H9 (cell line): ENCODE data around the gene TSPAN2. TPM values are rescaled to one million over a fixed set of nuclear protein-coding genes. Genes with fewer than 3 reads are reported as not detected.

Experiments
- DNase-seq: peaks from one replicate; pipeline ENCODE4 v3.0.0-alpha.2; 2017
- H2AFZ ChIP-seq: one replicate; pipeline ENCODE4 v1.6.1; 2013; ENCODE audit warnings: mild to moderate bottlenecking, low read length, control low read depth, moderate library complexity
- H2AK5ac ChIP-seq: 2 replicates; pipeline ENCODE4 v1.6.1; 2013; ENCODE audit warnings: low read length, control low read depth, mixed read lengths; ENCODE audit not compliant: insufficient read length
- H2BK120ac ChIP-seq: one replicate; pipeline ENCODE4 v1.6.1; 2013; ENCODE audit warnings: low read depth, mild to moderate bottlenecking, low read length, control low read depth, inconsistent platforms; ENCODE audit not compliant: poor library complexity, severe bottlenecking
- H2BK12ac ChIP-seq: 2 replicates; pipeline ENCODE4 v1.6.1; 2013; ENCODE audit warnings: low read length, control low read depth, mixed read lengths, low read depth; ENCODE audit not compliant: insufficient read length
- H2BK15ac ChIP-seq: 2 replicates; pipeline ENCODE4 v1.6.1; 2013; ENCODE audit warnings: low read depth, low read length, control low read depth
- H2BK20ac ChIP-seq: one replicate; pipeline ENCODE4 v1.6.1; 2013; ENCODE audit warnings: low read depth, mild to moderate bottlenecking, low read length, control low read depth, inconsistent platforms; ENCODE audit not compliant: poor library complexity, severe bottlenecking
- H2BK5ac ChIP-seq: 2 replicates; pipeline ENCODE4 v1.6.1; 2013; ENCODE audit warnings: low read length, control low read depth, mixed read lengths; ENCODE audit not compliant: insufficient read length
- H3K14ac ChIP-seq: 2 replicates; pipeline ENCODE4 v1.6.1; 2013; ENCODE audit warnings: low read length, control low read depth; ENCODE audit not compliant: insufficient read depth
- H3K18ac ChIP-seq: 2 replicates; pipeline ENCODE4 v1.6.1; 2013; ENCODE audit warnings: low read depth, mild to moderate bottlenecking, mixed read lengths, low read length, control low read depth; ENCODE audit not compliant: insufficient read length
- H3K23ac ChIP-seq: 2 replicates; pipeline ENCODE4 v1.6.1; 2013; ENCODE audit warnings: low read length, control low read depth, mixed read lengths, low read depth; ENCODE audit not compliant: insufficient read length
- H3K23me2 ChIP-seq: 2 replicates; pipeline ENCODE4 v1.6.1; 2013; ENCODE audit warnings: low read depth, mild to moderate bottlenecking, mixed read lengths, low read length, control low read depth; ENCODE audit not compliant: insufficient read length, poor library complexity, severe bottlenecking
- H3K27ac ChIP-seq: 2 replicates; pipeline ENCODE4 v1.5.1; 2013; ENCODE audit warnings: low read length, control low read depth, mixed read lengths, low read depth; ENCODE audit not compliant: insufficient read length
- H3K27me3 ChIP-seq: 2 replicates; pipeline ENCODE4 v1.6.1; 2013; ENCODE audit warnings: low read length, control low read depth, inconsistent platforms; ENCODE audit not compliant: insufficient read depth
- H3K4ac ChIP-seq: 2 replicates; pipeline ENCODE4 v1.6.1; 2013; ENCODE audit warnings: low read depth, mild to moderate bottlenecking, control low read depth, inconsistent platforms, low read length, moderate library complexity
- H3K4me1 ChIP-seq: 2 replicates; pipeline ENCODE4 v1.6.1; 2013; ENCODE audit warnings: low read length, control low read depth, inconsistent platforms; ENCODE audit not compliant: insufficient read depth
- H3K4me2 ChIP-seq: 2 replicates; pipeline ENCODE4 v1.6.1; 2013; ENCODE audit warnings: low read length, control low read depth, mixed read lengths; ENCODE audit not compliant: insufficient read length, insufficient read depth
- H3K56ac ChIP-seq: 2 replicates; pipeline ENCODE4 v1.6.1; 2013; ENCODE audit warnings: low read depth, mild to moderate bottlenecking, mixed read lengths, low read length, control low read depth; ENCODE audit not compliant: insufficient read length
- H3K79me1 ChIP-seq: 2 replicates; pipeline ENCODE4 v1.6.1; 2013; ENCODE audit warnings: low read depth, mild to moderate bottlenecking, moderate library complexity, low read length, control low read depth, inconsistent platforms; ENCODE audit not compliant: insufficient read depth, poor library complexity, severe bottlenecking
- H3K79me2 ChIP-seq: 2 replicates; pipeline ENCODE4 v1.6.1; 2013; ENCODE audit warnings: low read length, control low read depth, inconsistent platforms; ENCODE audit not compliant: insufficient read depth
- H3K9ac ChIP-seq: 2 replicates; pipeline ENCODE4 v1.6.1; 2013; ENCODE audit warnings: low read length, control low read depth, mixed read lengths; ENCODE audit not compliant: insufficient read length; ENCODE audit errors: extremely low read depth
- H3K9me3 ChIP-seq: one replicate; pipeline ENCODE4 v1.6.1; 2013; ENCODE audit warnings: low read depth, low read length, inconsistent platforms; ENCODE audit not compliant: control insufficient read depth
- H3T11ph ChIP-seq: one replicate; pipeline ENCODE4 v1.6.1; 2013; ENCODE audit warnings: mild to moderate bottlenecking, low read length, control low read depth, inconsistent platforms
- H4K20me1 ChIP-seq: one replicate; pipeline ENCODE4 v1.6.1; 2013; ENCODE audit not compliant: control insufficient read depth, insufficient read length, insufficient read depth
- H4K5ac ChIP-seq: 2 replicates; pipeline ENCODE4 v1.6.1; 2013; ENCODE audit warnings: low read depth, mild to moderate bottlenecking, mixed read lengths, low read length, control low read depth; ENCODE audit not compliant: insufficient read length
- H4K8ac ChIP-seq: replicated peaks from 2 replicates; pipeline ENCODE4 v1.6.1; 2013; ENCODE audit warnings: low read length, control low read depth, mixed read lengths, low read depth; ENCODE audit not compliant: insufficient read length
- H4K91ac ChIP-seq: 2 replicates; pipeline ENCODE4 v1.6.1; 2013; ENCODE audit warnings: low read depth, mild to moderate bottlenecking, moderate library complexity, mixed read lengths, low read length, control low read depth; ENCODE audit not compliant: insufficient read length
- H3K27ac Mint-ChIP-seq, 3 experiments: 2 replicates in 2 of 3; 3 replicates in 1 of 3; pipeline ENCODE4 v1.8.0; 2020 to 2021; ENCODE audit warnings: mixed read lengths in 3 of 3, mild to moderate bottlenecking in 1 of 3, moderate library complexity in 1 of 3
- H3K27me3 Mint-ChIP-seq: 2 replicates; pipeline ENCODE4 v1.8.0; 2021; ENCODE audit warnings: low read depth, mild to moderate bottlenecking, moderate library complexity, mixed read lengths
- H3K36me3 Mint-ChIP-seq, 3 experiments: 2 replicates in 2 of 3; 3 replicates in 1 of 3; pipeline ENCODE4 v1.8.0; 2020 to 2021; ENCODE audit warnings: low read depth in 3 of 3, mixed read lengths in 3 of 3; ENCODE audit not compliant: insufficient read depth in 1 of 3
- H3K4me1 Mint-ChIP-seq, 2 experiments: 2 replicates each; pipeline ENCODE4 v1.8.0; 2020; ENCODE audit warnings: mixed read lengths in 2 of 2
- H3K4me3 Mint-ChIP-seq, 2 experiments: 2 replicates in 1 of 2; 3 replicates in 1 of 2; pipeline ENCODE4 v1.8.0; 2020 to 2021; ENCODE audit warnings: mild to moderate bottlenecking in 2 of 2, mixed read lengths in 2 of 2, moderate library complexity in 1 of 2
- H3K9me3 Mint-ChIP-seq, 2 experiments: 2 replicates in 1 of 2; 3 replicates in 1 of 2; pipeline ENCODE4 v1.8.0; 2020; ENCODE audit warnings: mild to moderate bottlenecking in 2 of 2, mixed read lengths in 2 of 2, moderate library complexity in 1 of 2
- CTCF ChIP-seq: fragments of 200-600 bp; sonication (generic); conservative IDR thresholded peaks from 3 replicates; pipeline ENCODE4 v1.8.0; 2021; ENCODE audit warnings: antibody characterized with exemption, mild to moderate bottlenecking
- WGBS: extraction: QIAGEN DNeasy Blood & Tissue Kit; methylation state at CpG from one replicate; pipeline ENCODE4 v1.1.7; 2013; ENCODE audit warnings: missing lambda C conversion rate, low lambda C conversion rate, mixed read lengths; ENCODE audit not compliant: insufficient read length; ENCODE audit errors: extremely low coverage; 5-methylcytosine and 5-hydroxymethylcytosine counted together
- total RNA-seq: library from RNA; stranded (reverse); gene quantifications from 2 replicates; pipeline ENCODE4 v1.2.1, GENCODE V29; 2021

TSPAN2 gene
- total RNA-seq, 1 experiment from 2014 or later = 10.8 TPM

DNA sequence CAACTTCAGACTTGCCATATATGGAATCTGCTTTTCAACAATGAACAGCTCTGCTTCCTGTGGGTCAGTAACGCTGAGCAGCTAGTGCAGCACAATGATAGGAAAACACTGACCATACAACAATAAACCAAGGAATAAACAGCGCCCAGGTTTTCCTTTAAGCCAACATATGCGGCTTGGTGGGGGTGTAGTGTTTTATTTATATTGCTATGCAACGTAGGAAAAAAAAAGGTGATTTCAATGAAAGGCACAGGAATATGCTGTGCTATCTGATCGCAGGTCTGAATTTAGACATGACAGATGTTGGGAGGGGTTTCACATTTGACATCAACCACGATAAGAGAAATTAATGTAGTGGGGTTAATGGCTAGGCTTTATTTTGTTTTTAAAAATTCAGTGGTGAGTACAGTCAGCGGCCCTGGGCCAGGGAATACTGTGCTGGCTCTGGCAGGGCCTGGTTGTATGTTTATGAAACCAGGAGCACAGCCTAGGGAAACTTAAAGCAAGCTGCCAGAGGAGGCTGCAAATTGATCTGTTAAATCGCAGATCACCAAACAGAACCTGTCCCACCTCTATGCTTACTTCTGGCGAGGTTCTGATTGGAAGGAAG lies 4.3 kb downstream of the TSPAN2 start:
- Histone ChIP-seq H2AFZ (no peak overlapping the region), H2AK5ac (no peak overlapping the region), H3K27me3 (no peaks in the 10 kb centered on the region), H2BK12ac (no peak overlapping the region), H3K4ac (no peak overlapping the region), H4K5ac (no peak overlapping the region), H2BK5ac (no peak overlapping the region), H3K79me2 (no peaks in the 10 kb centered on the region), H3K4me1 (peaks cover 3% of the 10 kb centered on the region; the same call in 1 of the 2 replicates), H3K23me2 (peaks cover 10% of the 10 kb centered on the region), H3K14ac (no peak overlapping the region), H3K9me3 (no peaks in the 10 kb centered on the region), H2BK120ac (no peak overlapping the region), H3T11ph (no peak overlapping the region), H3K56ac (no peak overlapping the region), H3K27ac (no peak overlapping the region), H3K4me2 (no peak overlapping the region), H3K79me1 (no peaks in the 10 kb centered on the region), H3K9ac (no peak overlapping the region), H3K18ac (no peak overlapping the region), H4K20me1 (no peaks in the 10 kb centered on the region), H4K8ac (no peak overlapping the region), H2BK20ac (no peak overlapping the region), H4K91ac (no peak overlapping the region), H2BK15ac (no peak overlapping the region), H3K23ac (no peak overlapping the region)
- TF ChIP-seq CTCF = no peak
- Mint-ChIP-seq H3K4me3 (no peak overlapping the region), H3K27me3 (peaks cover 12% of the 10 kb centered on the region), H3K36me3 (no peaks in the 10 kb centered on the region; a peak in 1 of 7 replicates), H3K27ac (no peak overlapping the region), H3K4me1 (peaks cover 29 to 36% of the 10 kb centered on the region in 2 experiments), H3K9me3 (no peaks in the 10 kb centered on the region; a peak in 1 of 5 replicates)
- WGBS = no CpG with 5 or more reads among the region's 9 CpGs
- DNase-seq = no peak
